HG03066 (cell line): Measurements from ENCODE around the gene ZNF804A.
"Not testable (repeated sequence)": the region's sequence is repeated elsewhere in the genome, so short reads cannot be mapped to it uniquely, and the experiment has no call there.

Source experiments
- ATAC-seq: cut with Tn5 transposase; IDR thresholded peaks from one replicate; pipeline ENCODE4 v1.9.1; 2021; ENCODE audit warnings: low read depth; ENCODE audit not compliant: unreplicated experiment

ZNF804A gene

DNA sequence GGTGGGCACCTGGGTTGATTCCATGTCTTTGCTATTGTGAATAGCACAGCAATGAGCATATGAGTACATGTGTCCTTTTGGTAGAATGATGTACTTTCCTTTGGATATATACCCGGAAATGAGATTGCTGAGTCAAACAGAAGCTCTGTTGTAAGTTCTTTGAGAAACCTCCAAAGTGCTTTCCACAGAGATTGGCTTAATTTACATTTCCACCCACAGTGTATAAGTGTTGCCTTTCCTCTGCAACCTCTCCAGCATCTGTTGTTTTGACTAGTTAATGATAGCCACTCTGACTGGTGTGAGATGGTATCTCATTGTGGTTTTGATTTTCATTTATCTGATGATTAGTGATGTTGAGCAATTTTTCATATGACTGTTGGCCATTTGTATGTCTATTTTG is 194.8 kb downstream of the ZNF804A start:
- ATAC-seq: no peak

DNA sequence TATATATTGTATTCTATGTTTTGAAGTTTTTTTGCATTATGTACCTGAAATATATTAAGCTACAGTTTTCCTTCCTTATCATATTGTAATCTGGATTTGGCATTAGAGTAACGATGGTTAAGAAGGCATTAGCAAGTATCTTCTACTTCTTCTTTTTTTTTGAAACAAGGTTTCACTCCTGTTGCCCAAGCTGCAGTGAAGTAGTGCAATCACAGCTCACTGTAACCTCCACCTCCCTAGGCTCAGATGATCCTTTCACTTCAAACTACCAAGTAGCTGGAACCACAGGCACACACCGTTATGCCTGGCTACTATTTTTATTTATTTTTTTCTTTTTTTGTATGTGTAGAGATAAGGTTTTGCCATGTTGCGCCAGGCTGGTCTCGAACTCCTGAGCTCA is 201.1 kb downstream of the ZNF804A start:
- ATAC-seq: no peak

DNA sequence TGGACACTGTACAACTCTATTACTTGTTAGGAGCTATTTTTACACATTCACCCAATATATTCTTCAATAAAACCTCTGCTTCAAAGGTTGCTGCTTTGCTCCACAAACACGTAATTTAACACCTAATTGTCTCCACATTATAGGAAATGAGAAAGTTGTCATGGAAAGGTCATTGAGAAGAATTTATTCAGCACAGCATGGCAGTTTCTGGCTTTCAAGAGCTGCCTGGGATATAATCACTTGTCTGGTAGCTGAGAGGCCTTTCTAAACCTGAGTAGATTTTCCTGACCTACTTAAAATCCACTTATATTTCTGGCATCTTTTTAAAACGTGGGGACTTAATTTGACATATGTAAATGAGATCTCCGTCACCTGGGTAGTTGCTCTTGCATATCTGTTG is 216.1 kb downstream of the ZNF804A start:
- ATAC-seq: no peak

DNA sequence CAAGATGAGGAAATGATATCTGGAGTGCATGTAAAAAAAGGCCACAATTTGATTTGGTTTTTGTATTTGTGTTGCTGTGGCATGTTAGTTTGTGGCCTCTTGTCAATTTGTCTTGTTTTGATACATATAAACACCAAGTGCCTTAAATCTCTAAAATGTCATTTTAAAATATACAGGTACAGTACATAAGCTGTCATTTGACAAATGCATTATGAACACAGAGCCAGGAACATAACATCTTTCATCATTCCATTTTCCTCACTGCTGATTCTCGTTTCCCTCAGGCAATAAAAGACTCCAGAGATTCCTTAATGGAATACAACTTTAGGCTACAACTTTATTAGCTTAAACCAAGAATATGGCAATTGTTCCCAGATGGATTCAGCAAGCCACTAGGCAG is 217.5 kb downstream of the ZNF804A start:
- ATAC-seq: no peak

DNA sequence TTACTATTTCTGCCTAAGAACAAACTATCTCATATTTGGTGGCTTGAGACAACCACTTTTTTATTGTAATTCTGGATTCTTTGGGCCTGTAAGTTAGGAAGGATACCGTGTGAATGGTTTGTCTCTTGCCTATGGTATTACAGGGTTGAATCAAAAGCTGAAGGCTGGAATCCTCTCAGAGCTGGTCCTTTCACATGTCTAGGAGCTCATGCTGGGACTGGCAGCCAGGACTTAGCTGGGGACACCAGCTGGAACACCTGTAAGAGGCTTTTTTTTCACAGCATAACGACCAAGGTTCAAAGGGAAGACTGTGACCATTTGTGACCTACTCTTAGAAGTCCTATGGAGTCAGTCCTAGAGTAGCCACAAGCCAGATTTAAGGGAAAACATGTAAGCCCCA is 226.3 kb downstream of the ZNF804A start:
- no peak for ATAC-seq

DNA sequence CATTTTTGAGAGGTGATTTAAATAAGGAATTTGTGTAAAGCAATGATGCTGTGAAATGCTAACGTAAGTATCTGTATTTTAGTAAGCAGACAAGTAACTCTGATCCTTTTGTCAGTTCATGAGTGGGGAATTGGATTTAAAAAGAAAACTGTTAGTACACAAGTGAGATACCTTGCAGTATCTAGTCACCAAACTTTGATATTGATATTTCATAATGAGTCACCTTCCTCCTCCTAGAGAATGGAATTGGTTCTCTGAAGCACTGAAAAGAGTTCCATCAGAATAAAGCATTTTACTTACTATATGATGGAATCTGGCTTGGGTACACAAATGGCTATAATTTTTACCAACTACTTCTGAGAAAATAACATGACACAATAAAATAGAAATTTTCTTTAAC is 232.2 kb downstream of the ZNF804A start:
- no peak for ATAC-seq

DNA sequence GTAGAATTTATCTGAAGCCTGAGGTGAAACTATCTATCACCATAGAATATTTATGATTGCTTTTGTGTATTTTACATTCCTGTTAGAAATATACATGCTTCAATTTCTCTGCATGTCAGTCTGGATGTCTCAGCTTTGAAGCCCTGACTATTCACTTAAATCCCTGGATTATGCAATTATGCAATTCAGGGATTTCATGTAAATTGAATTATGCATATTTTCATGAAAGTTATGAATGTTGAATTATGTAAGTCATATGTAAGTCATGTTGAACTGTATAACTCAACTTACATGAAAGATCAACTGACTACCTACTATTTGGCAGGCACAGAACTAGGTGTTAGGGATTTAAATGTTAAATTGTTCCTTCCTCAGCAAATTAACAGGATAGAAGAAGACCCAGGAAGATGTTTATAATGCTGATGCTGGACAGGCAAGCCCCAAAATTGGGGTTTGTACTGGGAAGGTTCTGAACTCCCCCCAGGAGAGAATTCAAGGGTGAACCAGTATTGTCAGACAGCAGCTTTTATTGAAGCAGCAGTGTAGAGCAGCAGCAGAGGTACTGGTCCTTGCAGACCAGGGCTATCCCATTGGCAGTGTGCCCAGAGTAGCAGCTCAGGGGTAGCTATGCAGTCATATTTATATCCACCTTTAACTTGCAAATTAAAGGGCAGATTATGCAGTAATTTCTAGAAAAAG is 236.5 kb downstream of the ZNF804A start:
- ATAC-seq: no peak

DNA sequence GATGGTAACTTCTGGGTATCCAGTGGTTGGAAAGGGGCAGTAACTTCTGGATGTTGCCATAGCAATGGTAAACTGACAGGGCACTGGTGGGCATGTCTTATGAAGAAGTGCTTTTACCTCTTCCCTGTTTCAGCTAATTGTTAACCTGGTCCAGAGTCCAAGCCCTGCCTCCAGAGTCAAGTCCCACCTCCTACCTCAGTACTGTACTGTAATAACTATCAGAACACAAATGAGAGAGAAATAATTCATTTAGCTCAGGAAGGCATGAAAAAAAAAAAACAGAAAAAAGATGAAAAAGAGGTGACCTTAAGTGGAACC is 237.0 kb downstream of the ZNF804A start:
- ATAC-seq: no peak

DNA sequence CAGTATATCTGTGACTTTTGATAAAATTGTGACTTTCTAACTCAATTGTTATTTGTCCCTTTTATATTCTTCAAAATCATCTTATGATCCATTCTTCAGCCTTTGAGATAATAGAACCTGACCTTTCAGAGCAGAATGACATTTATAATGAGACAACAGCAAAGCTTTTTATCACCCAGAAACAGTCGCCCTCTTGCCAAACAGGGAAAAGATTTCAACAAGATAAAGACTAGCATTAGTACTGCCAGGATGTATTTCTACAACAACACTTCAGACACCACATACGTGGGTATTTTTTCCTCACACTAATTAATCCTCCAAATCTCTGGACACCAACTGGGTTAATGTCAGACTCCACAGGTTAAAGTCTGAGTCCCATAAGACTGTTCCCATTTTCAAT is 249.0 kb downstream of the ZNF804A start:
- ATAC-seq: no peak

DNA sequence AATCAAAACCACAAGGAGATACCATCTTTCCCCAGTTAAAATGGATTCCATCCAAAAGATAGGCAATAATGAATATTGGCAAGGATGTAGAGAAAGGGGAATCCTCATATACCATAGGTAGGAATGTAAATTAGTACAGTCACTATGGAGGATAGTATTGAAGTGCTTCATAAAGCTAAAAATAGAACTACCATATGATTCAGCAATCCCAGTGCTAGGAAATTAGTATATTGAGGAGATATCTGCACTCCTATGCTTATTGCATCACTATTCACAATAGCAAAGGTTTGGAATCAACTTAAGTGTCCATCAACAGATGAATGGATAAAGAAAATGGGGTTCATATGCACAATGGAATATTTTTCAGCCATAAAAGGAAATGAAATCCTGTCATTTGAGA is 251.2 kb downstream of the ZNF804A start:
- no peak for ATAC-seq

DNA sequence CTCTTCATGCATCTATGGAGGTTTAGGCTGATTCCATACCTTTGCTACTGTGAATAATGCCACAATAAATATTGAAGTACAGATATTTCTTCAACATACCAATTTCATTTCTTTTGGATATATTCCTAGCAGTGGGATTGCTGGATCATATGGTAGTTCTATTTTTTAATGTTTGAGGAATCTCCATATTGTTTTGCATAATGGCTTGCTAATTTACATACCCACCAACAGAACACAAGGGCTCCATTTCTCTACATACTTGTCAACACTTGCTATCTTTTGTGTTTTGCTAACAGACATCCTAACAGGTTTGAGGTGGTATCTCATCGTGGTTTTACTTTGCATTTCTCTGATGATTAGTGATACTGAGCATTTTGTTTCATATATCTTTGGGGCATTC is 253.2 kb downstream of the ZNF804A start:
- no peak for ATAC-seq

DNA sequence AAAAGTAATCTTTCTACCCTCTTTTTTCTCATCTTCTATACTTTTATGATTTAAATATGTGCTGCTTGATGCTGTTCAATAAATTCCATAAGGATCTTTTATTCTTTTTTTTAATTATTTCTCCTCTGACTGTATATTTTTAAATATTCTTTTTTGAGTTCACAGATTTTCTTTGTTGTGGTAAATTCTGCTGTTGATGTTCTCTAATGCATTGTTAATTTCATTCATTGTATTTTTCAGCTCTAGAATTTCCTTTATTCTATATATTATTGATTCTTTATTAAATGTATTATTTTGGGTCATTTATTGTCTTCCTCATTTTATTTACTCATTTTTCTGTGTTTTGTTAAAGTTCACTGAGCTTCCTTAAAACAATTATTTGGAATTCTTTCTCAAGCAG is 260.9 kb downstream of the ZNF804A start:
- no peak for ATAC-seq

DNA sequence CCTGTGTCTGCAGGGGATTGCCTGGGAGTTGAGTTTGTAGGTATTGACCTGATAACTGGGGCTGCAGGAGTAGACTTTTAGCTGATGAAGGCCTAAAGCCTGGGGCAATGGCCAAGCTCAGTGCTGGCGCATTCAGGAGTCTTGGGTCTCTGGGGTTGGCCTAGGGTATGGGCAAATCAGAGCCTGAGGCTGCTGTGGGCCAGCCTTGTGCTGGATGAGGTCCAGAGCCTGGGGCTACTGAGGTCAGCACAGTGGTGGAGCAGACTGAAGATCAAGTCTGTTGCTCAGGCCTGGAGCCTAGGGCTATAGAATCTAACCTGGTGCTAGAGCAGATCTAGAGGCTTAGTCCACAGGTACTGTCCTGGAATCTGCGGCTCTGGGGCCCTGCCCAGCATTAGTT is 262.4 kb downstream of the ZNF804A start:
- ATAC-seq: no peak

DNA sequence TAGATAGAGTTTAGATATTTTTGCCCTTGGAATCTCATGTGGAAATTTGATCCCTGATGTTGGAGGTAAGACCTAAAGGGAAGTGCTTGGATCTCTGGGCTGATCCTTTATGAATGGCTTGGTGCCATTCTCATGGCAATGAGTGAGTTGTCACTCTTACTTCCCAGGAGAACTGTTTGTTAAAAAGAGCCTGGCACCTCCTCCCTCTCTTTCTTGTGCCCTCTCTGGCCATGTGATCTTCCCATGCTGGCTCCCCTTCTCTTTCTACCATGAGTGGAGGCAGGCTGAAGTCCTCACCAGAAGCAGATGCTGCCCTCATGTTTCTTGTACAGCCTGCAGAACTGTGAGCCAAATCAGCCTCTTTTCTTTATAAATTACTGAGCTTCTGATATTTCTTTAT is 276.9 kb downstream of the ZNF804A start:
- no peak for ATAC-seq

DNA sequence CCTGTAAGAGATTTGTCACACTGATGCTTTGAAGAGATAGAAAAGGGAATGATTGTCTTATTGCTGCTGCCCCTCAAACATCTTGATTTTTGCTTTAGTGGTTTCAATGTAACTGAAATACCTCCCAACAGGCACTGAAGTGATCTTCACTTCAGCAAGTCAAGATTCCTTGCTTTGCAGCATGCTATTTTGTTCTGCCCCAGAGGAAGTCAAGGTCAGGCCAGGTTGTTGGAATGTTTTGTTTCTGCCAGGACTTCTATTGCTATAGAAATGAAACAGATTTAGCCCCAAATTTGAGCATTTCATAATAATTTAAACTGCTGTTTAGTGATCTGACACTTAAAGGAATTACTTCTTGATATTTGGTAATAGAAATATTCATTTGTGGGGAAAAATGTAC is 277.6 kb downstream of the ZNF804A start:
- no peak for ATAC-seq

DNA sequence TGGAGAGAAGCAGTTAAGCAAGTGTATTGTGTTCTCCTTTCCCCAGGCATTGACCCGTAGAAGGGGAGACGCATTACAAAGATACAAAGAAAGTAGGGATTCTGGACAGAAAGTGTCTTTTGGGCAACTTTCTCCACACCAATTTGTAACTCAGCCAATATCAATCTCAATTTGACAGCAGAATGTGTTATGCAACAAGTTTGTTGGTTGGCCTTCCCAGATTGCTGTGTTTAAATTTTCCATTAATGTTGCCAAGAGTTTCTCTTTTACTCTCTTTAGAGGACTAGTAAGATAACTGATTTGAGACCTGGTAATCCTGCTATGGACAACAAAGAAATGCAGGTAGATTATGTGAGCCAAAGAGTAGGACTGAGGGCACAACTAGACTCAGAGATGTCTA is 279.6 kb downstream of the ZNF804A start:
- no peak for ATAC-seq

DNA sequence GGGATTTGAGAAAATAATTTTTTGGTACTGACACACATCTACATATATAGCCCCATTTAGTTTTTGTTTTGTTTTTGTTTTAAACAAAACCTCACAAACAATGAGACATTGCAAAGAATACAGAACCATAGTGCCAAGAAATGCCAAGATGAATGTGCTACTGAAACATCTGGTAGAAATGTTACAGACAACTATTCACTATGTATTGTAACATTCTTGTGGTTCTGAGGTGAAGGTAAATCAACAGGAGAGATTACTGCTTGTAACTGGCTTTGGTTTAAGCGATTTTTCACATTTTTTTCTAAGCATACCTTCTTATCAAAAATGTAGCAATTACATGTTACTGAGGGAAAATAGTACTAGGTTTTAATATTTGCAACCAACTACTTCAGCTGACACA is 281.3 kb downstream of the ZNF804A start:
- ATAC-seq: no peak

DNA sequence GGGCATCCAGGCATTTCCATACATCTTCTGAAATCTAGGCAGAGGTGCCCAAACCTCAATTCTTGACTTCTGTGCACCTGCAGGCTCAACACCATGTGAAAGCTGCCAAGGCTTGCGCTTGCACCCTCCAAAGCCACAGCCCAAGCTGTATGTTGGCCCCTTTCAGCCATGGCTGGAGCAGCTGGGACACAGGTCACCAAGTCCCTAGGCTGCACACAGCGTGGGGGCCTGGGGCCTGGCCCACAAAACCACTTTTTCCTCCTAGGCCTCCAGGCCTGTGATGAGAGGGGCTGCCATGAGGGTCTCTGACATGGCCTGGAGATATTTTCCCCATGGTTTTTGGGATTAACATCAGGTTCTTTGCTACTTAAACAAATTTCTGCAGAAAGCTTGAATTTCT is 288.3 kb downstream of the ZNF804A start:
- ATAC-seq: not testable (repeated sequence)

DNA sequence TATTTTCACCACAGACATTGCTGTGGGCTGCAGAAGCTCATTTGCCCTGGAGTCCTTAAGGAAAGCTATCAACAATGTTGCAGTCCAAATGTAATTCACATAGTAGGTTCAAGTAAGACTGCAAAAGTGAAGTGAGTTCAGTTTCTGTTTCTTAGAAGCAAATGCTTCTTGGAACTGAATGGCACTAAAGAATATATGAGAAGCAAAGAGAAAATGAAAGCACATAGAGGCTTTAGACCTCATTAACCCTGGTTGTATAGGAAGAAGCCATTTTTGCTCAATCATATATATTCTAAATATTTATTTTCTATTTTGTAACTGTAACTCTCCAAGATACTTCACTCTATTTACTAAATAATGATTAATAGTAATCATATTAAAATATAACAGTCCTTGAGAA is 292.0 kb downstream of the ZNF804A start:
- no peak for ATAC-seq

DNA sequence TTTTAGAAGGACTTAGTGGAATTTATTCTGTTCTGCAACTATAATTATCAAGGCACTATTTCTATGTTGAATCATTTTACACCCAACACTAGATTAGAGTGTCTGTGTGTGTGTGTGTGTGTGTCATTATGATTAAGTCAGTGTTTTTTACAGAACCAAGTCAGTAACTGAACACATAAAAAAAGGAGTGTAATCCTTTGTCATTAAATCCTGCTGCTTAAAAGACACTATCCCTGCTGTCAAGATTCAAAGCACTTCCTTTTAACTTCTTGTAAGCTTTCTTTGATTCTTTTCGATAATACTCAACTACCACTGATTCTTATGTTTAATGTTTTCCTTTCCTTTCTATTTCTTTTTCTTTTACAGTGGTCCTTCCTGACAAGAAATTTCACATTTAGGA is 306.7 kb downstream of the ZNF804A start:
- ATAC-seq: no peak

DNA sequence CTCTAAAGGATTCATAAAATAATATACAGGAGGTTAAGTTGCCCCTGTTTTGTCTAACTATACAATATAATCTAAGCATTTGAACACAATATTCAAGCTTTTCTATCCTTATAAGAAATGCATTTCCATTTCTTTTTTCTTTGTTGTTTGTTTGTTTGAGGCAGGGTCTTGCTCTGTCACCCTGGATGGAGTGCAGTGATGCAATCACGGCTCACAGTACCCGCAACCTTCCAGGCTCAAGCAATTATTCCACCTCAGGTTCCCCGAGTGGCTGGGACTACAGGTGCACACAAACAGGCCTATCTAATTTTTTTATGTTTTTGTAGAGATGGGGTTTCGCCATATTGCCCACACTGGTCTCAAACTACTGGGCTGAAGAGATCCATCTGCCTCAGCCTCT is 307.8 kb downstream of the ZNF804A start:
- ATAC-seq: no peak

DNA sequence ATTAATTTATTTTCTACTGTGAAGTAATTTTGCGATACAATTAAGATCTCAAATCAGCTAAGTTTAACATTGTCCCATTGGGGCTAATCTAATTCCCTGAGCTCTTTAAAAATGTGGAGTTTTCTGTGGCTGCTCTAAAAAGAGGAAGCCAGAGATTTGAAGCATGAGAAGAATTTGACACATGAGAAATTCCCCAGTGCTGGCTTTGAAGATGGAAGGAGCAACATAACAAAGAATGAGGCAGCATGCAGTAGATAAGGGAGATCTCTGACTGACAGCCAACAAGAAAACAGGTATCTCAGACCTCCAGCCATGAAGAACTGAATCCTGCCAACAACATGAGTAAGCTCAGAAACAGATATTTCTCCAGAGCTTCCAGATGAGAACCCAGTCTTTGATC is 308.4 kb downstream of the ZNF804A start:
- no peak for ATAC-seq

DNA sequence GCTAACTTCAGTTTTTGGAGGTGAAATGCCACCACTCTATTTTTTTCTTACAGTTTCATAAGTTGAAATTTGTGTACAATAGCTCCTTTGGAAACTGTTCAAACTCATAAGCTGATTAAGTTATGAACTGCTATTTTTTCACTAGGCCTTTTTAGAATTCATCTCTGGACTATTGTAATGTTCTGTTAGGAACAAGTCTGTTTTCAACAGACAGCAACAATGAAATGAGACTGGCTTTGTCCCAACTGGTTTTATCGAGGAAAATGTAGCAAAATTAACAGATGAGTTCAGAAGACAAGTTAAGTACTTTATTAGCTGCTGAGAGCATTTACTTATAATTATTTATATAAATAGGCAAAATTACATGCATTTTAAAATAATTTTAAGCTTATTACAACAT is 310.6 kb downstream of the ZNF804A start:
- ATAC-seq: no peak
